ENCODE results near the gene OGN.

OGN gene

DNA sequence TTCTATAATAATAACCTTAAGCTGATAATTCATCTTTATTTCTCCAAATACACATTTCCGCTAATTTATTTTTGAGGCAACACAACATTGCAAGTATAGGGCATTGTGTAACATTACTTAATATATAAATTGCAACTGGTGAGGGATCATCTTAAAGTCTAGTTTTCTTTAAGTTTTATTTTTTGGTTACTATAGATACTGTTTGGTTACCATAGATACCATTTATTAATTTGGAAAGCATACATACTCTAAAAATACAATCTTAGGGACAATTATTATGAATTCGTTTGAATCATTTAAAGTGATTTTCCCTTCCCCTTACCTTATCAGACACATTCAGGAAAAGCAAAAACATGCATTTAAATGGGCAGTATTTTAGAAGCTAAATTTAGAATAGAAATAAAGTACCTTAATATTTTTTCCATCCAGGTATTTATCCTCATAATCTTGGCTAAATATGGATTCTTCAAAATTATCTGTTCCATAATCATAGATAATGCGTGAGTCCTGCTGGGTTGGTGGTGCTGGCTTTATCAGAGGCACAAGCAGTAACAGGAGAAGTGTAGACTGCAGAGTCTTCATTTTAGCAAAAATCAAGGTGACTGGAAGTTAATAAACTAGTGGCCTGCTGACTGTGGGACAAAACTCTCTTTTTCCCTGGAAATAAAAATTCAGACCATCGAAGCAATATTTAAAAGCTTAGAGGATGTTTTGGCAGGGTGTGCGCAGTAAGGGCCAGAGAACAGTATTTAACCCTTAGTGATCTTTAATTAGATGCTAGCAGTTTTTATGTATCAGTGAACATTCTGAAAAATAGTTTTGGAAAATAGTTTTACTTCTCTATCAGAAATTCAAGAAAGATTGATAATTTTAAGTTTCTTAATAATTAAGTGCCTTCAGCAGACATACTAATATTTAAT lies 1.3 kb downstream of the OGN start:
- DNase-seq: no peak

DNA sequence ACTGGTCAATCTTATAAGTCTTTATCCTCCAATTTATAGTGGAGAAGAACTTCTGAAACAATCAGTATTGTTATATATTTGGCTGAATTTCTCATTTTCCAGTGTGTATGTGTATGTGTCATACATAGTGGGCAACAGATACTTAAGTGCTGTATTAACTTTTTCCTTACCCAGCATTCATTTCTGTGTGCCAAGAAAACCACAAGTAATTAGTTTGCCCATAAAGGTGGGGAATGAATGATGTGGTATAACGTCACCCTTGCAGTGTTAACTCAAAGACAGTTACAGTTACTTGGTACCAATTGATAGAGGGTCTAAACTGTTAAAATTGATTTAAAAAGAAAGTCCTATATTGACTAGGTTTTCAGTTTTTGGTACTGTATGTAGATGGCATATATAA lies 2.0 kb downstream of the OGN start:
- DNase-seq: no peak

DNA sequence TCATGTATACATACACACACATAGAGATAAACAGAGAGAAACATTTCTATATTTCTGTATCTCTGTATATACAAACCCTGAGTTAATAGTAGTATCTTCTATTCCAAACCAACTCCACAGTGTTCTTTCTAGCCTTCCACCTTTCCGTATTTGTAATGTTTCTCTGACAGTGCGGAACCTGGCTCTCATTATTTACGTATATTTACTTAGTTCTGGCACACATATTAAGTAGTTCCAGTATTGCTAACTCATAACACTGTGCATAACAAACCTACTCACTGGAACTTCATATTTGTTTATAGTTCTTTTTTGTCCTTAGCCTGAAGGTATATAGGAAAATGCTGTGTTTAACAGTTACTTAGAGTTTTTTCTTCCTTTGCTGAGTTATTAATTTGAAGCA lies 6.5 kb downstream of the OGN start:
- DNase-seq: no peak

DNA sequence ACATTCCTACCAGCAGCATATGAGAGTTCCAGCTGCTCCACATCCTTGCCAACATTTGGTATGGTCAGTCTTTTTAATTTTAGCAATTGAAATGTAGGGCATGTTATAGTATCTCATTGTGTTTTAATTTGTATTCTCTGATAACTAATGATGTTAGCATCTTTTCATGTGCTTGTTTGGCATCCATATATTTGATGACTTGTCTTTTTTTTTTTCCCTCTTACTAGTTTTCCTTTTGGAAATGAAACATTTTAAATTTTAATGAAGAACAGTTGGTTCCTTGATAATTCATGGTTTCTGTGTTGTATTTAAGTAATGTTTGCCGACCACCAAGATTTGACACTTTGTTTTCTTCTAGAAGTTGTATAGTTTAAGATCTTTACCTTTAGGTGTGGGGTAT lies 8.8 kb downstream of the OGN start:
- no peak for DNase-seq

DNA sequence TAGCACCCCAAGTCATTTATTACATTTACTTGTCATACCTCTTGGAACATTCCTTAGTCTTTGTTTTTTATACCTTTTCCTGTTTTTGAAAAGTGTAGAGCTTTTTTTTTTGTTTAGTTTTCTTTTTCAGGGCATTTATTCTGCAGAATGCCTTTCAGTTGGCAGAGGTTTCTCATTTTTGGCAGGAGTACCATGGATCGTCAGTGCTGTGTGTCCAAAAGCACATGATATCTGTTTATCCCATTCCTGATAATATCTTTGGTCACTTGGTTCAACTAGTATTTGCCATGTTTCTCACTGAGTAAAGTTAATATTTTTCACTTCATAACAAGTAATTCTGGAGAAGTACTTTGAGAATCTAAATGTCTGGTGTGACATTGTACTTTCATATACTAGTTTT lies 10.7 kb downstream of the OGN start:
- no peak for DNase-seq

DNA sequence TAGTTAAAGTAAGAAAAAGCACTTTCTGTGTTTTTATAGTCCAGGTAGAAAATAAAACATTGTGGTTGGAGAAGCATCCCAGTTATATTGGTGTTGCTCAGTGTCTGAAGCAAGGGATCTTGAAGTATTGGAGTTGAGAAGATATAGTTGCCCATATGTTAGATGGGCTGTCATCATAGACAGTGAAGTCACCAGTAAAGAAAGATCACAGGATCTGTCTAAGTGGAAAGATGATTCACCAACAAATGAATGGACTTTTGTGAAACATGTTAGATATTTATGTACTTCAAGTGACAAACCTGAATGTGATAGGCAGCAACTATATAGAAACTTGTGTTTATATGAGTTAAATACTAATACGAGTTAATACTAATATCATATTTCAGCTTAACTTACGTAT lies 11.7 kb downstream of the OGN start:
- no peak for DNase-seq

DNA sequence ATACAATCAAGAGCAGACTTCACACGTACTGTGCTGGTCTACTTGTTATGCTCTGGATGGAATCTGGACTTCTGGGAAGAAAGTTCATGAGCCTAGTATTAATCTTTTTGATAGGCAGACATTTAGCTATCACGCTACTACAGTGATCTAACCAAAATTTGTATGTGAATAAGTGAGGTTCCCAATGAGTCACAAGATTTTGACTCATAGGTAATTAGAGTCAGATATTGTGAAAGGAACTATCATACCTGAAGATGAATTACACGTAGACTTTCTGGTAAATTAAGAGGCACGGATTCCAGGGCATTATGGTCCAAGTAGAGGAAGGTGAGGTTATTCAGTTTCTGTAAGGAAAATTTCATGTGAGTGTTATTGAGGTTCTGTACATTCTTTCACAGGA lies 18.4 kb downstream of the OGN start:
- DNase-seq: no peak

DNA sequence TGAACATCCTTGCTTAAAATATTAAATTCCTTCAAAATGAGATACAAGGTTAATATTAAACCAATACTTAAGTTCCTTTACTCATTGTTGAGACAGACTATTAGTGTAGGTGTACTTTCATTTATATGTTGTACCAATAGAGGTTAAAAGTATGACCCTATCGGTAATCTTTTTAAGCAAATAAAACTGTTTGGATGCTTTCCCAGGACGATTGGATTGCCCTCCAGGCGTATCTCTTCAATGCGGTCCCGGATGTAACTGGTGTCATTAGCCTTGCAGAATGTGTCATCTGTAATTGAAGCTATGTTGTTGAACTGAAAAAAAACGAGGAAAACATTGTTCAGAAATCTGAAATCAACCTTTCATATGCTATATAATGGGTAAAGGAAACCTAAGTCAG lies 18.9 kb downstream of the OGN start:
- DNase-seq: no peak

DNA sequence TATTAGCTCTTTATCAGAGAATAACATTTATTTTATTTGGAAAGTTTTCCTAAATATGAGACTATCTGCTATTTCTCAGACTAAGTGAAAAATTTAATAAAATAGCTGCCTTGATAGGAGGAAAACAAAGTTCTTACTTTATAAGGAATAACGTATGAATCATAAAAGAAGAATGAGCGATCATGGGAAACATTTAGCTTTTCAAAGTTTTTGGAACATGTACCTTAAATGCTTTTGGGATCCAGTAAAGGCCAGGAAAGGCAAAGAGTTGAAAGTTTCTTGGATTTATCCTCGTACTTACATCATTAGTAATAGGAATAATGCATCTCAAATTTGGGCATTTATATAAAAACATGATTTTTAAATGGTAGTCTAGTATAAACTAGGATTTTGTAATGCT lies 19.4 kb downstream of the OGN start:
- DNase-seq: no peak

DNA sequence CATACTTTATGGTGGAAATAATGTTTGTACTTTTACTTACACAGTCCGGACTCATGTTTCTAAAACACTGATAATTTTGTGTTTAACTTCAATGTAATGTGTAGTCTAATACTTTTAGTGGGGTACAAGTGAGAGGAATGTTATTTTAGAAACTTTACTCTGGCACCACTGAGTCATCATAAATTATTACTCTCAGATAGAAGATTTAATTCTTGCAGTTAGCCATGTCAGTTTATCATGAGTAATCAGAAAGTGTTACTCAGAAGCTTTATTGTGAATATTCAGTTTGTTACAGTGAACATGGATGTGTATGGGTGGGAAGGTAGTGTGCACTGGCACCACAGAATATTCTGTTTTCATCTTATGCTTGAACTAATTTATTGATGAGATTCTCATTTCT lies 20.0 kb downstream of the OGN start:
- no peak for DNase-seq

DNA sequence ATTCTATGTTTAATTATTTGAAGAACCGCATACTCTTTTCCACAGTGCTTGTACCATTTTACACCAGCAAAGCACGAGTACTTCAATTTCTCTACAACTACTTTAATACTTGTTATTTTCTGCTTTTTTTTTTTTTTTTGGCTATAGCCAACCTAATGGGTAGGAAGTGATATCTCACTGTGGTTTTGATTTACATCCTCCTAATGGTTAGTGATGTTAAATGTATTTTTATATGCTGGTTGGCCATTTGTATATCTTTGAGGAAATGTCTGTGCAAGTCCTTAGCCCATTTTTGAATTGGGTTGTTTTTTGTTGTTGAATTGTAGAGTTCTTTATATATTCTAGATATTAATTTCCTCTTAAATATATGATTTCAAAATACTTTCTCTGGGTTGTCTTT lies 22.6 kb downstream of the OGN start:
- no peak for DNase-seq

DNA sequence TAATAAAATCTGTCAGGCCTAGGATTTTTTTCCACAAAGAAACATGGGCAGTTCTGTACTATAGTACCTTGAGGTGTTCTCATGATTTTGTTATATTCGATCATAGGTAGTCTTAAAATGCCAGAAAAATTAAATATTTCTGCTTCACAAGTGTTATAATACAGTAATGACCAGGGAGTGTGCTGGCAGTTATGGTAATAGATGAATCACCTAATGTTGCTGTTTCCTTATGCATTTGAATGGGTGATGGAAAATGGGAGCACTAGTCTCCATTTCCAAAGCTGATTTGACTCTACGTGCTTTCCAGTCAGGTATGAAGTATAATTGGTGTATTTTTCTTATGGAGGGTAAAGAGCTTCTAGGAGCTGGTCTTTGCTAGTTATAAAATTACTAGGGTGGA lies 23.8 kb downstream of the OGN start:
- DNase-seq: no peak

DNA sequence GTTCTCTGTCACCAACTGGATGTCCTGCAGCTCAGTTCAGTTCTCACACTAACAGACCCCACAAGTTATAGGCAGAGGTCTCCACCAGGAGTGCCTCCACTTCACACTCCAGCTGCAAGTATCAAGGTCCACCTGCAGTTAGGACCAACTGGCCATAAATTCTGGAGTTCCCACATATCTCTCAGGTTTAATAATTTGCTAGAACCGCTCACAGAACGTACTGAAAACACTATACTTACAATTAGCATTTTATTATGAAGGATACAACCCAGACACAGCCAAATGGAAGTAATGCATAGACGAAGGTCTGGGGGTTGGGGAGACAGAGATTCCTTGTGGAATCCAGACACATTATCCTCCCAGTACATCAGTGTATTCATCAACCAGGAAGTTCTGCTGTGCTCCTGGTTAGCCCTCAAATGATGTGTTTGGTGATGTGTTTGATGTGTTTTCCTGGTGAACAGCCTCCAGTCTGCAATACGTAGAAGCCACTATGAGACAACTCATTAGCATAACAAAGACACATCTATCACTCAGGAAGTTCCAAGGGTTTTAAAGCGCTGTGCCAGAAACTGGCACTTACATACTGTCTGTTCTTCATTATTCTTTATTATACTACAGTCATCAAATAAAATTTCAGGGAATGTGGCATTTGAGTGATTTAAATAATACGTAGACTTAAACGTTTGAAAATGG lies 25.4 kb downstream of the OGN start:
- no peak for DNase-seq

DNA sequence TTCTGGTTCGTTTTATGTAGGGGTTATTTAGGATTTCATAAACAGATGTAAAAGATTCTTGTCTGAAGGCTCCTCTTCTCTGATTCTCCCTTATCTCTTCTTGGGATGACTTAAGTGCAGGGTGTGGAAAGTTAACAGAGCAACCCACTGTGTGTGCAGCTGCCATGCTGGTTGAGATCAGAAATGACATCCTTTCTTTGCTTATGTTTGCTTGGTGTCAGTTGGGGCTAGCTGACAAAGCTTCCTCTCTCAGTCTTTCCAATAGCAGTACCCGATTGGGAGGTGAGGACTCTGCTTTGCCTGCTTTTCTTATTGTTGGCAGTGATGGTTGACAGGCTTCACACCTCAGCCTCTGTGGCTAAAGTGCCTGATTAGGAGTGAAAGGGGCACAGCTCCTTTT lies 26.5 kb downstream of the OGN start:
- DNase-seq: no peak

DNA sequence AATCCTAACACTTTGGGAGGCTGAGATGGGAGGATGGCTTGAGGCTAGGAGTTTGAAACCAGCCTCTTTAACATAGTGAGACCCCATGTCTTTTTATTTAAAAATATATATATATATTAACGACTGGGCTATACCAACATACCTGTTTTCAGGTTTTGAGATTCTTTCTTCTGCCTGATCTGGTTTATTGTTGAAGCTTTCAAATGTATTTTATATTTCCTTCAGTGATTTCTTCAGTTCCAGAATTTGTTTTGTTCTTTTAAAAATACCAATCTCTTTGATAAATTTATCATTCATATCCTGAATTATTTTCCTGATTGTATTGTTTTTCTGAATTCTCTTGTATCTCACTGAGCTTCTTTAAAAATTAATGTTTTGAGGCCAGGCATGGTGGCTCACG lies 31.2 kb downstream of the OGN start:
- DNase-seq: no peak

DNA sequence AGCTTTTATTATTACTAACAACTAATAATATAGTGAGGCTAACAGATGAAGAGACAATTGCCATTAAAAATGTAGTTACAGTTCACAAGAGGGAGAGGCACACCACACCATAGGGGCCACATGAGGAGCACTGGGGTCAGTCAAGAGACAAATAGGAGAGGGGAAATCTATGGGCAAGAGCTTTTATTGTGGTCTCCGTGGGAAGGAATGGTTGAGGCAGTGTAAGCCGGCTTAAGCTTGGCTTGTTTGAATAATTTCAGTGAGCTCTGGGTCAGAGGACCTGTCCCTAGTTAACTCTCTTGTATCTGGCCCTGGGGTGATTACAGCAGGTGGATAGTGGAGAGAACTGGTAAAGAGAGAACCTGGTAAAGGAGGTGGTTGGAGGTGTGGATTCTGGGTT lies 35.3 kb downstream of the OGN start:
- no peak for DNase-seq

DNA sequence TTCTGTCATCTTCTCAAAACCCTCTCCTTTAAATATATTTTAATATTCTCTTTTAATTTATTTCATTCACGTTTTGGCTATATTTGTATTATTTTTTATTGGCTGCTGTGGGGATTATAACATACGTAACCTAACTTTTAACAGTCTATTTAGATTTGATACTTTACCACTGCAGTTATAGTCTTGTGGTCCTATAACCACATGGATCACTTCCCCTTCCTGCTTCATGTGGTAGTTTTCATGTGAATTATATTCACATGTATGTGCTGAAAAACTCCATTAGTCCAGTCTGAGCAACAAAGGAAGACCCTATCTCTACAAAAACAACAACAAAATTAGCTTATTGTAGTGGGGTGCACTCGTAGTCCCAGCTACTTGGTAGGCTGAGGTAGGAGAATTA lies 44.3 kb downstream of the OGN start:
- no peak for DNase-seq

DNA sequence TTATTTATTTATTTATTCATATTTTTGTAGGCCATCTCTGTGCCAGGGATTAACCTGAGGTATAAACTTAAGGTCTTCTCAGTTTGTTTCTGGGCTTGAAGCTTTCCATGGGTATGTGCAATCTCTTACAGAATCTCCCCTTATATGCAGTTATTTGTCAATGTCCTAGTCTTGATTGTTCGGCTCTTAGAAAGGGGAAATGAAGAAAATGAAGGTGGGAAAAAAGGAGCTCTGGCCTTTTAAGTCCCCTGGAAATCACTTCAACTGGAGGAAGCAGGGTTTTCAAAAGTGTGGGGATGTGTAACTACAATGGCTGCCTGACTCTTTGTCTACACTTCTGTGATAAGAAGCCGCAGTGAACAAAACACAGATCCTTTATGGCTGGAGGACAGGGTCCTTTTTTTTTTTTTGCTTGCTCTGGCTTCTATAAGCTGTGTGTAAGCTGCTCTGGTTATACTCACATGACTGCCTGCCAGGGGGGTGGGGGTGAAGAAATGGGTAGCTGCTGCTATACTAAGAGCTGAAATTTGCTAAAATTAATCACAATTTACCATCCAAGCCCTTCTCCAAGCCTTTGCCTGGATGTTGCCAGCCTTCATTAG lies 44.9 kb downstream of the OGN start:
- no peak for DNase-seq

DNA sequence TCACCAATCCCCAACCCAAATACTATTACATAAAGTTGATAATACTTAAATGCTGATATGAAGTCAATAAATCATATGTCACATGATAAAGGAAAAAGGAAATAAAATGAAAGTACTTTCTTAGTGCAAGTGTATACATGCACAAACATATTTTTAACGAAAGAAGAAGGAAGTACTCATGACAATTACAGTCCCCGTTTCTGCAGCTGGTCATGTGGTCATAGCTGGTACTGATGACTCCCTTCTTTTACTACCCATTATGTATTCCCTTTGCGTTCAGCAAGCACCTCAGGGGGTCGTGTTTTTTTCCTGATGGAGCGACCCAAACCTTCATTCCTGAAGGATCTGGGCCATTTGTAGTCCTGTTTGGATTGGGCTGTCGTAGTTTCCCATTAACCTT lies 51.3 kb downstream of the OGN start:
- no peak for DNase-seq

DNA sequence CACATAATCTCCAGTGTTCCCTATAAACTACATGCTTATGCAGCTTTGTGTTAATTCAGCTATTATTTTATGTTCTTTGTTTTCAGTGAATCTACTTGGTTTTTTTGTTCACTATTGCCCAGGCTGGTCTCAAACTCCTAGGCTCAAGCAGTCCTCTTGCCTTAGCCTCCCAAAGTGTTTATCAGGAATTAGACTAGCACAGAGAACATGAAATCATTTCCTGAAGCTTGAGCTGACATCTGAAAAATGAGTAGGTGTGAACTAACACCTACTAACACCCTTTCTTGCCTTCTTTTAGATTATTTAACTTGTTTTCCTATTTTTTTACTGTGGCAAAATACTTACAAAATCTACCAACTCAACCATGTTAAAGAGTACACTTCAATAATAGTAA lies 53.6 kb downstream of the OGN start:
- no peak for DNase-seq

DNA sequence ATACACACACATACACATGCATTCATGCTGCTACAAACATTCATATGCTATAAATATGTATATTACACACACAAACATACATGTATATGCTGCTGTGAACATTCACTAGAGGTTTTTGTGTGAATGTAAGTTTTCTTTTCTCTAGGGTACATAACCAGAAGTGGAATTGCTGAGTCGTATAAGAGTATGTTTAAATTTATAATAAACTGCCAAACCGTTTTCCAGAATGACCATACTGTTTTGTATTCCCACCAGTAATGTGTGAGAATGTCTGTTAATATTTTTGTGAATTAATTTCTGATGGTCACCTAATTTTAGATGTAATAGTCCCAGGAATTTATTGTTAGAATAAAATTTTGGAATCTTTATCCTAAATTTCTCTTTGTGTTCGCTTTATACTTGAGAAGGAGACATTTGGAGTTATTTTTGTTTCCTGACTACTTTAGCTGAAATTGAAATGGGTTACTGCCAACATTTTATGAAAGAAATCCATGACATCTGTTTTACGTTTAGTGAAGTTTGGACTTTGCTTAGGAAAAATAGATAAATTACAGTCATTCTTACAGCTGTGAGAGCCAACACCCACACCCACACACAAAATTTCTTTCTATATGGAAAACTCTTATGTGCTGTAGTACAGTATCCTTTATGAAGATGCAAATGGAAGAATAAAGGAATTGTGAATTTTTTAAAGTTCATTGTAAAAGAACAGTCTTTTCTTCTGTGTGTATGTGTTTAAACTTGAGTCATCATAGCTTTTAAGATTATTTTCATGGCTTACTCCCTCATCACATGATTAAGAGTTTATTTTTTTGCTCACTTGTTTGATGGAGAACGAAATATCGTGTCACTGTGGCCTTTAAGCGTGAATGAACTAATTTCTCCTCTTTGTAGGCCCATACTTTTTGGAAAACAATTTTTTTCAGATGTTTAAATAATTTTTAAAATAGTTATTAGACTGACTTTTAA lies 54.3 kb downstream of the OGN start:
- DNase-seq: no peak

DNA sequence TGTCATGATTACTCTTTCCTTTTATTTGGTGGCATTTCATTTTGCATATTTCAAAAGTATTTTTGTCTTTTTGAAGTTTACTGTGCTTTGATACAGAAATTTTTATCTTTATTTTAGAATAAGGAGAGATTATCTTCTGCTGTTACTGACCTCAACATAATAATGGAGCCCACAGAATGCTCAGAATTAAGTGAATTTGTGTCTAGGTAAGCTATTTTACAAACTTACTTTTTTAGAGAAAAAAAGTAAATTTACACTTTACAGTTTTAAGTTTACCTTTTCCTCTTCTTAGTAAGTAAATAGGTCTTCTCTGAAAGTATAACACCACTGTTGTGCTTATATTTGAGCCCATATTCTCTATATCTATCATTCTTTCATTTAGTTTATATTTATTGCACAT lies 58.8 kb downstream of the OGN start:
- DNase-seq: no peak
